OCI-LY7 (cell line): Measurements from ENCODE around the gene GPRC5B. TPM values are rescaled to one million over a fixed set of nuclear protein-coding genes. Genes with fewer than 3 reads are reported as not detected.

ENCODE experiments used
- BruUV-seq: library from RNA; stranded (reverse); fragments of 400-500 nt; replicated peaks from 2 replicates; lab custom pipeline; 2021; lab: Mats Ljungman, UMichigan
- CTCF ChIA-PET: fragments of 300-600 bp; sonication (Branson Sonifier 250); formaldehyde crosslinking; loops from one replicate; lab custom pipeline; 2022; ENCODE audit warnings: antibody characterized with exemption; ENCODE audit not compliant: unreplicated experiment; lab: Charles Lee
- POLR2A ChIA-PET: fragments of 300-600 bp; sonication (Branson Sonifier 250); formaldehyde crosslinking; loops from one replicate; lab custom pipeline; 2022; ENCODE audit warnings: antibody characterized with exemption; lab: Charles Lee
- DNase-seq: peaks from one replicate; pipeline ENCODE4 v3.0.0-alpha.2; 2015; ENCODE audit warnings: low spot score
- H2AFZ ChIP-seq: fragments of 200-600 bp; sonication (generic), shearing (Covaris generic); 2 replicates; pipeline ENCODE4 v1.6.1; 2014; ENCODE audit warnings: mild to moderate bottlenecking, antibody characterized with exemption, low read length, moderate library complexity
- H3K27ac ChIP-seq: fragments of 200-600 bp; sonication (generic); 2 replicates; pipeline ENCODE4 v1.5.1; 2014; ENCODE audit warnings: mixed run types, low read depth, mild to moderate bottlenecking, moderate library complexity, low read length, inconsistent platforms; ENCODE audit not compliant: poor library complexity, severe bottlenecking
- H3K36me3 ChIP-seq: fragments of 200-600 bp; sonication (generic); 2 replicates; pipeline ENCODE4 v1.6.1; 2014; ENCODE audit warnings: mild to moderate bottlenecking, antibody characterized with exemption, low read length, moderate library complexity, mixed read lengths; ENCODE audit not compliant: insufficient read depth
- H3K4me1 ChIP-seq: fragments of 200-600 bp; sonication (generic); 2 replicates; pipeline ENCODE4 v1.5.1; 2014; ENCODE audit warnings: mild to moderate bottlenecking, low read length; ENCODE audit not compliant: insufficient read depth, poor library complexity, severe bottlenecking
- H3K4me2 ChIP-seq: fragments of 200-600 bp; sonication (generic); 2 replicates; pipeline ENCODE4 v1.6.1; 2014; ENCODE audit warnings: mild to moderate bottlenecking, low read length
- H3K4me3 ChIP-seq: fragments of 200-600 bp; sonication (generic); 2 replicates; pipeline ENCODE4 v1.5.1; 2014; ENCODE audit warnings: mild to moderate bottlenecking, low read depth, low read length; ENCODE audit not compliant: poor library complexity, severe bottlenecking
- H3K79me2 ChIP-seq: fragments of 200-600 bp; sonication (generic); 2 replicates; pipeline ENCODE4 v1.6.1; 2016; ENCODE audit warnings: low read depth, mild to moderate bottlenecking, low read length, moderate library complexity, mixed read lengths; ENCODE audit not compliant: insufficient read depth
- H3K9me2 ChIP-seq: fragments of 200-600 bp; sonication (generic); 2 replicates; pipeline ENCODE4 v1.6.1; 2016; ENCODE audit warnings: mild to moderate bottlenecking, low read length, mixed read lengths; ENCODE audit not compliant: insufficient read depth
- H3K9me3 ChIP-seq: fragments of 200-600 bp; sonication (generic); 2 replicates; pipeline ENCODE4 v1.6.1; 2014; ENCODE audit warnings: mild to moderate bottlenecking, mixed run types, low read length, mixed read lengths
- H4K20me1 ChIP-seq: fragments of 200-600 bp; sonication (generic); 2 replicates; pipeline ENCODE4 v1.6.1; 2014; ENCODE audit warnings: mild to moderate bottlenecking, antibody characterized with exemption, low read length, moderate library complexity, mixed read lengths; ENCODE audit not compliant: insufficient read depth
- CTCF ChIP-seq: fragments of 200-600 bp; sonication (generic); conservative IDR thresholded peaks from 2 replicates; pipeline ENCODE4 v1.5.1; 2014; ENCODE audit warnings: mild to moderate bottlenecking, antibody characterized with exemption, low read length, moderate library complexity, mixed read lengths
- EZH2phosphoT487 ChIP-seq: fragments of 200-600 bp; sonication (generic); IDR thresholded peaks from 2 replicates; pipeline ENCODE4 v1.6.1; 2018; ENCODE audit warnings: low read depth, borderline replicate concordance, mild to moderate bottlenecking, mixed run types, antibody characterized with exemption, low read length, moderate library complexity, mixed read lengths
- intact Hi-C: fragments of 100-400 bp; cut with micrococcal nuclease; formaldehyde crosslinking; loops from one replicate; pipeline ENCODE4 v1.10.0; 2022; ENCODE audit not compliant: unreplicated experiment
- total RNA-seq, 2 experiments: library from RNA; depleted of rRNA in 1 of 2; stranded (reverse); fragments of >200 nt in 1 of 2; shearing (Covaris generic) in 1 of 2; gene quantifications; 2 replicates each; pipeline ENCODE4 v1.2.3, GENCODE V29; 2014 to 2022

The GPRC5B gene
- total RNA-seq, 2 experiments from 2014 or later: not detected

- no peaks in the 10 kb centered on the region for H3K36me3 ChIP-seq
- no TSS peak for BruUV-seq
- H3K4me2 ChIP-seq: no peak overlapping the region
- CTCF ChIA-PET: no interaction called here
- no peaks in the 10 kb centered on the region for H4K20me1 ChIP-seq
- H3K9me2 ChIP-seq: no peaks in the 10 kb centered on the region
- intact Hi-C loops: no loop called here
- DNase-seq: no peak
- no peaks in the 10 kb centered on the region for H3K9me3 ChIP-seq
- H3K4me1 ChIP-seq: no peaks in the 10 kb centered on the region
- POLR2A ChIA-PET: no interaction called here
- TF ChIP-seq CTCF (no peak), EZH2phosphoT487 (no peak)
- H2AFZ ChIP-seq: no peak overlapping the region
- no peaks in the 10 kb centered on the region for H3K79me2 ChIP-seq
- H3K4me3 ChIP-seq: no peak overlapping the region
- H3K27ac ChIP-seq: no peak overlapping the region
These were observed 51.1 kb downstream of the GPRC5B start for GRCh38 chr16:19833581-19833980.

- H3K4me2 ChIP-seq: no peak overlapping the region
- no peaks in the 10 kb centered on the region for H3K9me3 ChIP-seq
- intact Hi-C loops: no loop called here
- H3K79me2 ChIP-seq: no peaks in the 10 kb centered on the region
- no peak for TF ChIP-seq CTCF
- no peak for TF ChIP-seq EZH2phosphoT487
- H3K27ac ChIP-seq: no peak overlapping the region
- no peaks in the 10 kb centered on the region for H3K4me1 ChIP-seq
- POLR2A ChIA-PET: no interaction called here
- H3K9me2 ChIP-seq: no peaks in the 10 kb centered on the region
- H2AFZ ChIP-seq: no peak overlapping the region
- H3K4me3 ChIP-seq: no peak overlapping the region
- no peak for DNase-seq
- no peaks in the 10 kb centered on the region for H4K20me1 ChIP-seq
- no TSS peak for BruUV-seq
- no peaks in the 10 kb centered on the region for H3K36me3 ChIP-seq
- CTCF ChIA-PET: no interaction called here
These were observed 51.5 kb downstream of the GPRC5B start for GRCh38 chr16:19833176-19833575.

GRCh38 chr16:19831678-19832077 is 53.0 kb downstream of the GPRC5B start:
- intact Hi-C loops: no loop called here
- TF ChIP-seq EZH2phosphoT487 (no peak), CTCF (no peak)
- H3K36me3 ChIP-seq: no peaks in the 10 kb centered on the region
- no peaks in the 10 kb centered on the region for H3K9me2 ChIP-seq
- DNase-seq: no peak
- H3K4me1 ChIP-seq: no peaks in the 10 kb centered on the region
- no peak overlapping the region for H3K27ac ChIP-seq
- no TSS peak for BruUV-seq
- H3K4me3 ChIP-seq: no peak overlapping the region
- peak overlapping the region; percentile 45; the same call in 1 of the 2 replicates for H2AFZ ChIP-seq
- no peaks in the 10 kb centered on the region for H3K79me2 ChIP-seq
- ChIA-PET CTCF (no interaction called here), POLR2A (interaction anchor here (0.5 kb wide), 1 partner anchor 720 kb away, joined by 3 read pairs; no protein-coding TSS in a partner anchor)
- H4K20me1 ChIP-seq: no peaks in the 10 kb centered on the region
- H3K9me3 ChIP-seq: no peaks in the 10 kb centered on the region
- no peak overlapping the region for H3K4me2 ChIP-seq
